Middle frontal gyrus (tissue), 1 donor: ENCODE measurements around the gene MYL5.
"Not testable (repeated sequence)": the region's sequence is repeated elsewhere in the genome, so short reads cannot be mapped to it uniquely, and the experiment has no call there.

Source experiments
- DNase-seq: peaks from one replicate; pipeline ENCODE4 v3.0.0-alpha.2; 2015; ENCODE audit warnings: low spot score; ENCODE audit errors: extremely low spot score

Gene MYL5, protein sequence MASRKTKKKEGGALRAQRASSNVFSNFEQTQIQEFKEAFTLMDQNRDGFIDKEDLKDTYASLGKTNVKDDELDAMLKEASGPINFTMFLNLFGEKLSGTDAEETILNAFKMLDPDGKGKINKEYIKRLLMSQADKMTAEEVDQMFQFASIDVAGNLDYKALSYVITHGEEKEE

DNA sequence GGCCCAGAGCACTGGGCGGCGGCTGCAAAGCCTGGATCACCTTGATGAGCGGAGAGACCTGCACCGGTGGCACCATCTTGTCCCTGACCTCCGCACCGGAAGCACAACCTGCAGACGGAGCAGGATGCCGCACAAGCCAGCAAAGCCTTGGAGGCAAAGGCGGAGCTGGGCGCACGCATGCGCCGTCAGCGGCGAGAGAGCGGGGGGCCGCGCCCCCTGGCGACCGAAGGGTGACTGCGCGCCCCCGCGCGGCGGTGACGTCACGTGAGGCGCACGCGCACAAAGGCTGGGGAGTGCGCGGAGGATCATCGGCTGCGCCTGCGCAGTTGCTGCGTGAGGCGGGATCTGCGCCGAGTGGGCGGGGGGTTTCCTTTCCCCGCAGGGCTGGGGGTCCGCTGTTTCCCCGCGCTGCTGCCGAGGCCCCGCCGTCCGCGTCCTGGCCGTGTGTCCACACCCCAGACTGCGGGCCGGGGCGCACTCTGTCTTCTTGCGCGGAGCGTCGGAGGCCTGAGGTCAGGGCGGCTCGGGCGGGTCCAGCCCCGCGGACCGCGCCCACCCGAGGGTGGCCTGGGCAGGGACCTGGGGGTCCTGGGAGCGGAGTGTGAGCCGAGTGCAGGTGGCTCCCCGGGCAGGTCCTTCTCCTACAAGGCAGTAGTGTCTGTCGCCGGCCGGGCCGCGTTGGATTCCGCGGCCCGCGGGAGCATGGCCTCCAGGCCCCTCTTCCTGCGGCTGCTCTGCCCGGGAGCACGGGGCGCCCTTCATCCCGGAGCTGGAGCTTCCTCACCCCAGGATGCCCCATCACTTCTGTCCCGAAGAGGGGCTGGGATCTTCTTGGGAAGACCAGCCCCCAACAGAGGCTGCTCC lies at the start of gene MYL5, which contains the start of gene ATP5ME:
Gene MYL5, plus strand, starts transcription at position 371 of the 864 bp plus-strand sequence. CDS start 3,485 bp downstream, outside the sequence.
Gene ATP5ME, minus strand, starts transcription at position 105 of the 864 bp plus-strand sequence. Its CDS starts 29 bp downstream, at position 76.
- peak; percentile 94 for DNase-seq

DNA sequence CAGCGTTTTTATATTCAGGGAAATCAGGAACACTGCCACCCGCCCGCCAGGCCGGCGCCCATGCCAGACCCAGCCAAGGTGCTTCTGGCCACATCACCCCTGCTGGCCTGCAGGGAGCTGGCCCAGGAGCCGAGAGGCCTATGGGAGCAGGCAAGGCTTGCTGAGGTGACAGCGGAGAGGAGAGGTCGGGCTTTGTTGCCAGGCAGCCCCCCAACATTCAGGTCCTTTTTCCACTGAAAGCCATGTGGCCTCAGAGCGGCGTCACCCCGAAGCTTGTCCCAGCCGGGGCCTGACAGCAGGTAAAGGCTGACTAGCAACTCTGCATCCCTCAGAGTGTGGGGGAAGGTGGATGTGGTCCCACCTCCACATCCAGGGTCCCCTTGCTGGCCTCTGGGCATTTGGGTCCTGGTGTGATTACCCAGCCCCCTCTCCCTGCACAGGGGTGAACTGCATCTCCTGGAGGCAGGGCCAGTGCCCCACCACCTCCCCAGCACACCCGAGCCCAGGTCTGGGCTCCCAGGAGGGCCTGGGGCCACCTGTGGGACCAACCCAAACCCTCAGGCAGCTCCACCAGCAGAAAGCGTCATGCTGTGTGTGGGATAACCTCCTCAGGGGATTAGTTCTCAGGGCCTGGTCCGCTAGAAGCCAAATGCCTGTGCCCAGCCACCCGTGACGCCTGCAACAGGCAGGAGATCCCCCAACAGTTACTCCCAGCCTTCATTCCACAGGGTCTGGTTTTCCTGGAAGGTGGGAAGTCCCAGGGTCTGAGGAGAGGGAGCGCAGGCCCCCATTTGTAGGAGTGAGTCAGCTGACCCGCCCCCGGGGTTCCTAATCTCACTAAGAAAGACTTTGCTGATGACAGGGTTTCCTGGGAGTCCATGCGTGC lies 49.4 kb upstream of the MYL5 start, which contains the start of gene PDE6B:
Gene PDE6B, plus strand, starts transcription at position 869 of the 886 bp plus-strand sequence. CDS start 54 bp downstream, outside the sequence.
- no peak for DNase-seq

DNA sequence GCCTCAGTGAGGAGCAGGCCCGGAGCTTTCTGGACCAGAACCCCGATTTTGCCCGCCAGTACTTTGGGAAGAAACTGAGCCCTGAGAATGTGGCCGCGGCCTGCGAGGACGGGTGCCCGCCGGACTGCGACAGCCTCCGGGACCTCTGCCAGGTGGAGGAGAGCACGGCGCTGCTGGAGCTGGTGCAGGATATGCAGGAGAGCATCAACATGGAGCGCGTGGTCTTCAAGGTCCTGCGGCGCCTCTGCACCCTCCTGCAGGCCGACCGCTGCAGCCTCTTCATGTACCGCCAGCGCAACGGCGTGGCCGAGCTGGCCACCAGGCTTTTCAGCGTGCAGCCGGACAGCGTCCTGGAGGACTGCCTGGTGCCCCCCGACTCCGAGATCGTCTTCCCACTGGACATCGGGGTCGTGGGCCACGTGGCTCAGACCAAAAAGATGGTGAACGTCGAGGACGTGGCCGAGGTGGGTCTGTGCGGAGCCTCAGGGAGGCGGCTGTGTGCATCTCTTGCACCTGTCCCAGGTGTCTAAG lies 48.6 kb upstream of the MYL5 start:
- DNase-seq = no peak

DNA sequence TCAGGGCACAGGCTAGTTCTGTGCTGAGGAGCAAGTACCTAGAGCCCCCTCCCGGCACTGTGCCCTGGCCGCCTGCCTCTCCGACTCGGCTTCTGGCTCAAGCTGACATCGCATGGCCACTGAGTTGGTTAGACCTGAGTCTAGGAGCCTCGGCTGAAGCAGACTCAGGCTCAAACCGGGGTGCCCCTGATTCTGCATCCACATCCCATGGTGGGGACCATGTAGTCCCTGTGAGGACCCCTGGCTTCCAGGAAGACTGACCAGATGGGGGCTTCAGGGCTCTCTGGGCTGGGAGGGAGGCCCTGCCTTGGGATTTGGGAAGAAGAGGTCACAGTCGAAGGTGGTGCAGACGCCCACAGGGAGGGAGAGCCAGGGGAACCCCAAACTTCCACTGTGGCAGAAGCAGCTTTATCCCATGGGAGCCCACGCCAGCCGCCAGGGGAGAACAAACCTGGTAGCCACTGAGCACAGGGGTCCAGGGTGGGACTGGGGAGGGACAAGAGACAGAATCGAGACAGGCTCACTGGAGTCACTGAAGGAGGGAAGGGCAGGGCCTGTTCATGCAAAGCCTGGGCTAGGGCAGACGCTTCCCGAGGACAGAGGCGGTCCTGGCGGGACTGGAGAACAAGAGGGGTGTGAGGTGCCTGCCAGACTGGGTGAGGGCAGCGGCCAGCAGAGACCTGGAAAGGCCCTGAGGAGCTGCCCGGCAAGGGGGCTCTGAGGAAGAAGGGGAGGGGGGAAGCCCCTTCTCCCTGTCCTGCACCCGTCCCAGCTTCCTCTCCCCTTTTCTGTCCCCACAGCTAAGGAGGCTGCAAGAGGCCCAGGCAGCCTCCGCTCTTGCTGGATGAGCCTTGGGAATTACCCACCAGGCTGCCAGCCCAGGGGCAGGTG lies 47.9 kb upstream of the MYL5 start:
- DNase-seq = no peak

DNA sequence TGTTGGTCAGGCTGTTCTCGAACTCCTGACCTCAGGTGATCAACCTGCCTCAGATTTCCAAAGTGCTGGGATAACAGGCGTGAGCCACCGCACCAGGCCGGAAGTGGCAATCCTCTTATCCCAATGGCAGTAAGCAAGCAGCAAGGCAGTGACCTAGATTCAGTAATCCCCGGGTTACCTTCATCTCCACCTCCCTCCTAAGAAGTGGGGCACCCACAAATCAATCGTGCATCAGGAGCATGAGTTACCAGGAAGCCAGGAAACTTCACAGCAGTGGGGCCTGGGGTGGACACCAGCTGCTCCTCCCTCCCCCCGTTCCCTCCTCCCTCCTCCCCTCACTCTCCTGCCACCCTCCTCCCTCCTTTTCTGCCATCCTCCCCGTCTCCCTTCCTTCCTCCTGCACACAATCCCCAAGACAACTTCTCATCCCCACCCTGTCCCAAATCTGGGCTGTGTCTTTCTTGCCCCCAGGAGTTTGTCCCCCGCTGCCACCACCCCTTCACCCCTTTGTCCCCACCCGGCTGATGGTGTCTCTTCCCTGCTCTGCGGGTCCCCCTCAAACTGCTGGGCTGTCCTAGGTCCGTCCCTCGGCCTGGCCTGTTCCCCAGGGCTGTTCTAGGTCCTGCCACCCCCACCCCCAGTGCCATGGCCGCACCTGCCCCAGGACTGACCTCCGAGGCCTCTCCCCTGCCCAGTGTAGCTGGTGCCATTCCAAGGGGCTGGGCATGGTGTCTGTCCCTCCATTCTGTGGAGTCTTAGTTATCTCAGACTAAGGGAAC lies 46.8 kb upstream of the MYL5 start:
- no peak for DNase-seq

DNA sequence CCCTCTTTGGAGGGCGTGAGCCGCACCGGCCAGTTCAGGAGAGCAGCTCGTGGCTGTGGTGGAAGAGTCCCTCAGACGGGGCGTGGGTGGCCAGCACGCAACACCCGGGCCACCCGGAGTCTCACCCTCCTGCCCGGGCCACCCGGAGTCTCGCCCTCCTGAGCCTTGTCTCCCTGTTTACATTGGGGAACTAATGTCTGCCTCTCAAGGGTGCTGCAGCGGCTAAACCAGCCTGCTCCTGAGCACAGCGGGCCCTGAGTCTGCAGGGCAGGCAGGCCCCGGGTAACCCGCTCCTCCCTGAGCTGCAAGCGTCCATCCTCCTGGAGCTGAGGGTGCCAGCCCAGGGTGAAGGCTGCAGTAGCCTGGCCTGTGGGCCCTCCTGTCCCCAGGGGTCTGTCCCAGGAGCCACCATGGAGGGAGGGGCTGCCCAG lies 46.0 kb upstream of the MYL5 start:
- DNase-seq = no peak

DNA sequence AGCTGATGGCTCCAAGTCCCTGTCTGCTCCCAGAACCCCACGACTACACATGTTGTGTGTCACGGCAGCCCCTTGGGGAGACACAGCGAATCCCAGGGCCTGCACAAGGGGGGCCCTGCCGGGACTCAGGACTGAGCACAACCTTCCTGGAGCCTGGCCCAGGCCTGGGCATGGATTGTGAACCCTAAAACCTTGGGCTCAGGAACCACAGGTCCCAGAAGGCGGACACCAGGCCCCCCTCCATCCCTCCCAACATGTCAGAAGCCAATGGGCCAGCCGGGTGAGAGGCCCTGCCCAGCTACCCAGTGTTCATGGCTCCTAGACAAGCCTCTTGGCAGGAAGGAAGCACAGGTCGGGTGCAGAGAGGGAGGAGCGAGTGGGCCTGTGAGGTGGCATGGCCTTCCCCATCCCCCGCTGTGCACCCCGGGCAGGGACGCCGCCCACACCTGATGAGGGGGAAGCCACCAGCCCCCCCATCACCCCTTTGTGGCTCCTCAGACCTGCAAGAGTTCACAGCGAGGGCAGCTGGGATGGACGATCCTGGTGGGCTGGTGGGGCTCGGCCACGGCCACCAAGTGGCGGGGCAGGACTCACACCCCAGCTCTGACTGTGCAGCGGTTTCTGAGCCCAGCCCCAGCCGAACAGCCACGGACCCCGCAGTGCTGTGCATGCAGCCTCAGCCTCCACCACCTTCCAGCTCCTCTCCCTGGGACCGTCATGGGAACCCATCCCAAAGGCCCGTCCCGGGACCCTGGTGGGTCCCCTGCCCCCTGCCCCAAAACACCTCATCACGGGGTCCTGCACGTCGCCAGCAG lies 45.3 kb upstream of the MYL5 start:
- DNase-seq = no peak

DNA sequence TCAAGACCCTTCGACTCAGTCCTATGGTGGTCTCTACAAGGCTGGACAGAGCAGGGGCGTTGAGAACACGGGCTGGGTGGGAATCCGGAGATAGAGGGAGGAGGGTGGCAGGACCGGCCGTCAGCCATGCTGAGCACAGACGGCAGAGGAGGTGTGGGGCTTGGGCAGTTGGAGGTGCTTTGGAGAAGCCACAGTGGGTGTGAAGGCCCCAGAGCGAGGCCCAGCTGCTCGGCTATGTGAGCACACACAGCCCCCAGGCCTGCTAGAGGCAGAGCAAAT lies 44.8 kb upstream of the MYL5 start:
- no peak for DNase-seq

DNA sequence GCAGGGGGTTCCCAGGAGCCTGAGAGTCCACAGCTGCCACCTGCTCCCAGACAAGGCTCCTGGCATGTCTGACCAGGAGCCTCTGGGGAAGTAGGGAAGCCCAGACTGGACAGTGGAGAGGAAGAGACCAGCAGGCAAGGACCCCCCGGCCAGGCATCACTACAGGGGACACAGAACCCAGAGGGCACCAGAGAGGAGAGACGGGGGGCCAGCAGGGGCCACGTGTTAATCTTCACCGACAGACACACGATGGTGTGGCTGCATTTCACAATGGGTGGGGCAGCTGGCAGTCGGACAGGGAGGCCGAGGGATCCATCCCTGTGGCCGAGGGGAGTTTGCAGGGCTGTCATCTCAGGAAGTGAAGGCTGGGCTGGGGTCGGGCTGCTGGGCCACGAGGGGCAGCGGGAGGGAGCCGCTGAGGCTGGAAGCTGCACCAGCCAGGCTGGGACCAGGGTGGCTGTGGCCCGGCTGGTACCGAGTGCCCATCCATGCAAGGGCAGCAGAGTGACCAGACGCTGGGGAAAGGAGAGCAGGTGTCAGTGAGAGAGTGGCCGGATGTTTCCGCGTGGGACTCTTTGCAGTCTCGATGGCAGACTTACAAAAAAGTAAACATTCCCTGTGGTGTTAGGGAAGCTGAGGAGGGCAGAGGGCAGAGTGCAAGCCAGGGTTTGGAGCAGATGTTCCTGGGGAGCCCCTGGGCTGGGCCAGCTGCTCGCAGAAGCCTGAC lies 44.3 kb upstream of the MYL5 start:
- DNase-seq = no peak

DNA sequence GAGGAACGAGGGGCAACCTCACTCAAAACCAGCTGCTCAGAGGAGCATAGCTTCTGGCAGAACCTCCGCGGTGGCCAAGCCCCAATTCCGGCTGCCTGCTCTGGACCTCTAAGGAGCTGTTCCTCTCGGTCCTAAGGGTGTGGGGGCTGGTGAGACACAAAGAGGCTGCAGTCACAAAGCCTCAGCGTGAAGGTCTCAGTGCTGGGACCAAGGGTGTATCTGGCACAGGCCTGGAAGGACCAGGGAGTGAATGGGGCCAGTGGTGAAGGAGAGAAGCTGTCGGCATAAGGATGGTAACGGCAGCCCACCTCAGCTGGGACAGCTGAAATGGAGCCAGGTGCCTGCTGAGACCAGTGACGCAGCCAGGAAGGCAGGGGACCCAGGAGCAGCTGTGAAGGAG lies 43.7 kb upstream of the MYL5 start:
- no peak for DNase-seq

DNA sequence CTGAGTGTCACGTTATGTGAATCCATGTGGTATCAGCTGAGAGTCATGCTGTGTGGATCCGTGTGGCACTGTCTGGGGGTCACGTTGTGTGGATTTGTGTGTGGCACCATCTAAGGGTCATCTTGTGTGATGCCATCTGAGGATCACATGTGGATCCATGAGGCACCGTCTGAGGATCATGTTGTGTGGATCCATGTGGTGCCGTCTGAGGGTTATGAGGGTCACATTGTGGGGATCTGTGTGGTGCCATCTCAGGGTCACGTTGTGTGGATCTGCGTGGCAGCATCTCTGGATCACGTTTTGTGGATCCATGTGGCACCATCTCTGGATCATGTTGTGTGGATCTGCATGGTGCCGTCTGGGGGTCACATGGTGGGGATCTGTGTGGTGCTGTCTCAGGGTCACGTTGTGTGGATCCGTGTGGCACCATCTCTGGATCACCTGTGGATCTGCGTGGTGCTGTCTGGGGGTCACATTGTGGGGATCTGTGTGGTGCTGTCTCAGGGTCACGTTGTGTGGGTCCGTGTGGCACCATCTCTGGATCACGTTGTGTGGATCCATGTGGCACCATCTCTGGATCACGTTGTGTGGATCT lies 42.0 kb upstream of the MYL5 start:
- no peak for DNase-seq

DNA sequence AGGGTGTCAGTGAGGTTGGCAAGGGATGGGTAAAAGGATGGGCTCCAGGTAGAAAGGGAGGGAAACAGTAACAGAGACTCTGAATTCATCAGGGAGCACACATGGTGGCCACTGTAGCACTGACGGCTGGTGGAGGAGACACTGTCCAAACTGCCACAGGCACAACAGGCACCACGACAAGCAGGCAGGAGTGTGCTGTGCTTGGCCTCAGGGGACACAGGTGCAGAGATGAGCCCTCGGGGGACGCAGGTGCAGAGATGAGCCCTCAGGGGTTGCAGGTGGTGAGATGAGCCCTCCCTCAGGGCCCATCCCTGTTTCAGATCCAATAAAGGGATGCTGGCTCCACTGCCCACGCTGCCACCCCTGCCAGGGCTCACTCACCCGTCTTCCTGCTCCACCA lies 41.4 kb upstream of the MYL5 start:
- DNase-seq = no peak

DNA sequence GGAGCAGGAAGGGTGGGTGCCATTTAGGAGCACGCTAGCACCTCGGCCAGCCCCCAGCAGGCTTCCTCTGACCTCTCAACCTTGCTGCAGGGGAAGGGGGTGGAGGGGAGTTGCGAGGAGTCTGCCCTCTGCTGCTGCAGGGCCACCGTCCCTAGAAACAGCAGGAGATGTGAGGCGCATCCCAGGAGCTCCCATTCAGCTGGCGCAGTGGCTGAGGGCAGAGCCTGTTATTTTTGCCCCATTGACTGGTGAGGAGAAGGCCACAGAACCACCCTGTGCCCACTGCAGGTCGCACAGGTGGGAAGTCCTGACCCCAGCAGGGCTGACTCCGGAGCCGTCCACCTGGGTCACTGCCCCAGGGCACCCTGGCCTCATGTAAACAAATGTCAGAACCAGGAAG lies 40.9 kb upstream of the MYL5 start:
- no peak for DNase-seq

DNA sequence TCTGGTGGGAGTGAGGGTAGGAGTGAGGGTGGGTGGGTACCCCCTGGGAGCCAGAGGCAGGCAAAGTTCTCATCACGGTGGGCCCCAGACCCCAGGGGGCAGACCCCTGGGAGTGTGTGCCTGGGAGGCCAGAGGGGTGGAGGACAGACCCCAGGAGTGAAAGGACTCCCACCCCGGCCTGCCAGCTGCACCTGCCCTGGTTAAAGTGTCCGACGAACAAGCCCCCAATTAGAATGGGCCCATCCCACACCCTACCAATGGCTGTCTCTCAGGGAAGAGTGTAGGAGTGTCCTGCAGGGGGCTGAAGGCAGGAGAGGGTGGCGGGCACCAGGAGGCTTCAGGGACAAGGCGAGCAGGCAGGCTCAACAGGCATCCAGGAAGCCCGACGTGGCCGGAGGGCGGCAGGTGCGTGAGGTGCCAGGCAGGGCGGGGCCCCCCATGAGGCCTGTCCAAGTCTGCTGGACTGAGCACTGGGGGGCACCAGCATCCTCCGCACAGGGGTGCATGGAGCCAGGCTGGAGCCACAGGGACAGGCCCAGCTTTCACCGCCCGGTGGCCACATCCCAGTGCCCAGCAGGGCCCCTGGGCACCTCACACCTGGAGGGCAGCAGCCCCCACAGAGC lies 40.3 kb upstream of the MYL5 start:
- no peak for DNase-seq

DNA sequence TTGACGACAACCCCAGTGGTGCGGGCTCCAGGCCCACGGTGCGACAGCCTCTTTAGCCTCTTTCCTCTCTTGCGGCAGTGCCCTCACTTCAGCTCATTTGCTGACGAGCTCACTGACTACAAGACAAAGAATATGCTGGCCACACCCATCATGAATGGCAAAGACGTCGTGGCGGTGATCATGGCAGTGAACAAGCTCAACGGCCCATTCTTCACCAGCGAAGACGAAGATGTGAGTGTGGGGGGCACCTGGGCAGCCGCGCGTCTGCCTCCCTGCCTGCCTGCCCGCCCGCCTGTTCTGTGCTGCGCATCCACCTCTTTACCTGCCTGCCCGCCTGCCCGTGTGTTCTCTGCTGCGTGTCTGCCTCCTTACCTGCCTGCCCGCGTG lies 39.8 kb upstream of the MYL5 start:
- DNase-seq = no peak

DNA sequence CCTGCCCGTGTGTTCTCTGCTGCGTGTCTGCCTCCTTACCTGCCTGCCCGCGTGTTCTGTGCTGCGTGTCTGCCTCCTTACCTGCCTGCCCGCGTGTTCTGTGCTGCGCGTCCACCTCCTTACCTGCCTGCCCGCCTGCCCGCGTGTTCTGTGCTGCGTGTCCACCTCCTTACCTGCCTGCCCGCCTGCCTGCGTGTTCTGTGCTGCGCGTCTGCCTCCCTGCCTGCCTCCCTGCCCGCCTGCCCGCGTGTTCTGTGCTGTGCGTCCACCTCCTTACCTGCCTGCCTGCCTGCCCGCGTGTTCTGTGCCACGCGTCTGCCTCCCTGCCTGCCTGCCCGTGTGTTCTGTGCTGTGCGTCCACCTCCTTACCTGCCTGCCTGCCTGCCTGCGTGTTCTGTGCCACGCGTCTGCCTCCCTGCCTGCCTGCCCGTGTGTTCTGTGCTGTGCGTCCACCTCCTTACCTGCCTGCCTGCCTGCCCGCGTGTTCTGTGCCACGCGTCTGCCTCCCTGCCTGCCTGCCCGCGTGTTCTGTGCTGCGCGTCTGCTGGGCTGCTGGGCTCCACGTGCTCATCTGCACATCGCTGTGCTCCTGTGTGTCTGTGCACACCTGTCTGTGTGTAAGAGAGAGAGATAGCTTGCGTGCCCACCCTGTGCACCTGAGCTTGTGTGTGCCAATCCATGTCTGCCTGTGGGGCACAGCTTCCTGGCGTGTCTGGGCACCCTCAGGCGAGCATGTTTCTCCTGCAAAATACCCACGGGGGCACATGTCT lies 39.1 kb upstream of the MYL5 start:
- not testable (repeated sequence) for DNase-seq
